WI38 (cell line): Measurements from ENCODE around the gene KIFAP3.
"Not testable (repeated sequence)": the region's sequence is repeated elsewhere in the genome, so short reads cannot be mapped to it uniquely, and the experiment has no call there.

Source experiments
- H3K4me3 ChIP-seq: 2 replicates; pipeline ENCODE4 v1.5.1; 2011; ENCODE audit warnings: low read depth, mild to moderate bottlenecking, control low read depth, low read length
- CTCF ChIP-seq: IDR thresholded peaks from 2 replicates; pipeline ENCODE4 v1.5.1; 2012; ENCODE audit warnings: low read depth, mild to moderate bottlenecking, control low read depth, low read length

The KIFAP3 gene

DNA sequence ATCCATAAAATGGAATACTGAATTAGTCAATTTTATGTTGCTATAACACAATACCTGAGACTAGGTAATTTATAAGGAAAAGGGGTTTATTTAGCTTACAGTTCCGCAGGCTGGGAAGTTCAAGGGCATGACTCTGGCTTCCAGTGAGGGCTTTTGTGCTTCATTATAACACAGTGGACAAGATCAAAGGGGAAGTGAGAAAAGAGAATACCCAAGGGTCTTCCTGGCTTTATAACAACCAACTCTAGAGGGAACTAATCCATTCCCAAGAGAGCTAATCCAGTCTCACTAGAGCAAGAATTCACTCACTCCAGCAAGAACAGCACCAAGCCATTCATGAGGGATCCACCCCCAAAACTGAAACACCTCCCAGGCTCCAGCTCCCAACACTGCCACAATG, 3.1 kb downstream of the KIFAP3 start:
- TF ChIP-seq CTCF = no peak
- no peak overlapping the region for H3K4me3 ChIP-seq

DNA sequence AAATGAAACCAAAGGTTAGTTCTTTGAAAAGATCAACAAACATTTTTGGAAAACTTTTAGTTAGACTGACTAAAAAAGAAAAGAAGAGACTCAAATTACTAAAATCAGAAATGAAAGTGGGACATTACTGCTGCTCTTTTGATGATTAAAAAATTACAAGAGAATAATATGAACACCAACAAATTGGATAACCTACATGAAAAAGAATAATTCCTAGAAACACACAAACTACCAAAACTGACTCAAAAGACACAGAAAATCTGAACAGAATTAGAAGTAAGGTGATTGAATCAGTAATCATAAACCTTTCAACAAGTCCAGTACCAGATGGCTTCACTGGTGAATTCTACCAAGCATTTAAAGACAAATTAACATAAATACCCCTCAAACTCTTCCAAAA, 5.6 kb downstream of the KIFAP3 start:
- peak overlapping the region; percentile 20; the same call in 1 of the 2 replicates for H3K4me3 ChIP-seq
- no peak for TF ChIP-seq CTCF

DNA sequence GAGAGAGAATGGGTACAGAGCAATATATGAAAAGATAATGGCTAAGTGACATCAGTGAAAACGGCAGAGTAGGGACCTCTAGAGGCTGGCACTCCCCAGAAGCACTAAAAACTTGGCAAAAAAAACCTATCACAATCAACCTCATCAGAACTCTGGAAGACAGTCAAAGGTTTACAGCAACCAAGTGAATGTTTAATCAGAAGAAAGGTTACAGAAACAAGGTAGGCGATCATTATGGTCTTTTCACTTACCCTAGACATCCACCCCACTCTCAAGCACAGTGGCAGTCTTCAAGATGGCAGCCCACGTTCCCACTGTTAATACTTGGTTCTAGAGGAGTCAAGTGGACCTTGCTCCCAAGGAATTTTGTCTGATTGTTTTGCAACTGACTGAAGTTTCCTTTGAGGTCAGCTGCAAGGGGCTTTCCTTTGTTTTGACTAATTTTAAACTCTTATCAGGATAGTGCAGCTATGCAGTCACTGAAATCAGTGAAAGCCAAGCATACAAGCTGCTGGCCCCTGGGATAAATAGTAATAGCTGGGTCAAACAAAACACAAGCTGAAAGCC, 7.2 kb downstream of the KIFAP3 start:
- H3K4me3 ChIP-seq = no peak overlapping the region

DNA sequence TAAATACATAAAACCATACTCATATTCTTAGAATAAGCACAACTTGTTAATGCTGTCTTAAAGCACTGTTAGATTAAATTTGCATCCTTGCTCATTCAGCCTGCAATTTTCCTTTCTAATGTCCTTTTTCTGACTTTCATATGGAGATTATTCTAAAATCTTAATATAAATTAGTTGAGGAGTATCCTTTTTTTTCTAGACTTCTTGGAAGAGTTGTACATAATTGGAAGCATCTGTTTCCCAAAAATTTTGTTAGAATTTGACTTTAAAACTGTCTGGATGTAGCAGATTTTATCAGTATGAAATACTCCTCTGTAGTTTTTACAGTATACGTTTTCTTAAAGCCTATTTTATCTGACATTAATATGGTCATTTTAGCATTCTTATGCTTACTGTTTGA, 9.7 kb downstream of the KIFAP3 start:
- TF ChIP-seq CTCF = no peak
- H3K4me3 ChIP-seq = no peak overlapping the region

More for the DNA sequence above, 7.2 kb downstream of the KIFAP3 start:
- no peak for TF ChIP-seq CTCF

- no peak overlapping the region for H3K4me3 ChIP-seq
- TF ChIP-seq CTCF = no peak
These were observed 11.2 kb downstream of the KIFAP3 start for GRCh38 chr1:170063109-170063826.

GRCh38 chr1:170061676-170062075, 12.8 kb downstream of the KIFAP3 start:
- H3K4me3 ChIP-seq = not testable (repeated sequence)

- H3K4me3 ChIP-seq = not testable (repeated sequence)
These were observed 14.4 kb downstream of the KIFAP3 start for GRCh38 chr1:170060015-170060520.

DNA sequence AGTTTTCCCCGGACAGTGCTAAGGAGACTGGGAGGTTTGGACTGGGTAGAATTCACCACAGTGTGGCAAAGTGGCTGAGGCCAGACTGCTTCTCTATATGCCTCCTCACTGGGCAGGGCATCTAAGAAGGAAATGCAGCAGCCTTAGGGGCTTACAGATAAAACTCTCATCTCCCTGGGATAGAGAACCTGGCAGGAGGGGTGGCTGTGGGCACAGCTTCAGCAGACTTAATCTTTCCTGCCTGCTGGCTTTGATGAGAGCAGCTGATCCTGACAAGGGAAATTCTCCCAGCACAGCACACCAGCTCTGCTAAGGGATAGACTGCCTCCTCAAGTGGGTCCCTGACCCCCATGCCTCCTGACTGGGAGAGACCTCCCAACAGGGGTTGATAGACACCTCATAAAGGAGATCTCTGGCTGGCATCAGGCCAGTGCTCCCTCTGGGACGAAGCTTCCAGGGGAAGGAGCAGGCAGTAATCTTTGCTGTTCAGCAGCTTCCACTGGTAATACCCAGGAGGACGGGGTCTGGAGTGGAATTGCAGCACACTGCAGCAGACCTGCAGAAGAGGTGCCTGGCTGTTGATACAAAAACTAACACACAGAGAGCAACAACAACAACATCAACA, 25.2 kb downstream of the KIFAP3 start:
- no peak overlapping the region for H3K4me3 ChIP-seq
- TF ChIP-seq CTCF = no peak
